Neural progenitor cell (in vitro differentiated cells): Measurements from ENCODE around the gene TMEM154. TPM values are rescaled to one million over a fixed set of nuclear protein-coding genes. Genes with fewer than 3 reads are reported as not detected.

Experiments used
- DNase-seq: peaks from one replicate; pipeline ENCODE4 v3.0.0-alpha.2; 2016; ENCODE audit warnings: low spot score
- H2AFZ ChIP-seq: fragments of 200-600 bp; sonication (generic); replicated peaks from 2 replicates; pipeline ENCODE4 v1.6.1; 2016; ENCODE audit warnings: antibody characterized with exemption
- H3F3A ChIP-seq: fragments of 200-600 bp; sonication (generic); 2 replicates; pipeline ENCODE4 v1.6.1; 2016; ENCODE audit warnings: antibody characterized with exemption, low read depth
- H3K27ac ChIP-seq: fragments of 200-600 bp; sonication (generic); 2 replicates; pipeline ENCODE4 v1.5.1; 2016; ENCODE audit warnings: mild to moderate bottlenecking
- H3K27me3 ChIP-seq: fragments of 200-600 bp; sonication (generic); 2 replicates; pipeline ENCODE4 v1.6.1; 2016; ENCODE audit warnings: mild to moderate bottlenecking, moderate library complexity
- H3K36me3 ChIP-seq: fragments of 200-600 bp; sonication (generic); 2 replicates; pipeline ENCODE4 v1.5.1; 2016
- H3K4me1 ChIP-seq: fragments of 200-600 bp; sonication (generic); 2 replicates; pipeline ENCODE4 v1.6.1; 2016; ENCODE audit warnings: mixed run types
- H3K4me2 ChIP-seq: fragments of 200-600 bp; sonication (generic); 2 replicates; pipeline ENCODE4 v1.6.1; 2016
- H3K4me3 ChIP-seq: fragments of 200-600 bp; sonication (generic); 2 replicates; pipeline ENCODE4 v1.5.1; 2016
- H3K79me2 ChIP-seq: fragments of 200-600 bp; sonication (generic); 2 replicates; pipeline ENCODE4 v1.6.1; 2016; ENCODE audit warnings: low read depth
- H3K9ac ChIP-seq: fragments of 200-600 bp; sonication (generic); 2 replicates; pipeline ENCODE4 v1.6.1; 2016
- H3K9me3 ChIP-seq: fragments of 200-600 bp; sonication (generic); 2 replicates; pipeline ENCODE4 v1.5.1; 2016; ENCODE audit warnings: low read depth
- H4K20me1 ChIP-seq: fragments of 200-600 bp; sonication (generic); 2 replicates; pipeline ENCODE4 v1.6.1; 2016; ENCODE audit warnings: low read depth
- H3K27ac Mint-ChIP-seq: 3 replicates; pipeline ENCODE4 v1.8.0; 2021; ENCODE audit warnings: mixed read lengths
- H3K27me3 Mint-ChIP-seq: 2 replicates; pipeline ENCODE4 v1.8.0; 2022; ENCODE audit warnings: low read depth, mild to moderate bottlenecking, inconsistent platforms, moderate library complexity, mixed read lengths; ENCODE audit not compliant: insufficient read depth
- H3K36me3 Mint-ChIP-seq: 3 replicates; pipeline ENCODE4 v1.8.0; 2021; ENCODE audit warnings: mixed read lengths
- H3K4me1 Mint-ChIP-seq: 3 replicates; pipeline ENCODE4 v1.8.0; 2021; ENCODE audit warnings: mixed read lengths
- H3K4me3 Mint-ChIP-seq: 3 replicates; pipeline ENCODE4 v1.8.0; 2021; ENCODE audit warnings: mild to moderate bottlenecking, moderate library complexity, mixed read lengths
- H3K9me3 Mint-ChIP-seq: 3 replicates; pipeline ENCODE4 v1.8.0; 2020; ENCODE audit warnings: mixed read lengths
- CTCF ChIP-seq: fragments of 200-600 bp; sonication (generic); IDR thresholded peaks from 2 replicates; pipeline ENCODE4 v1.5.1; 2017; ENCODE audit warnings: antibody characterized with exemption, mild to moderate bottlenecking
- EZH2 ChIP-seq: fragments of 200-600 bp; sonication (generic); IDR thresholded peaks from 2 replicates; pipeline ENCODE4 v1.6.1; 2017; ENCODE audit warnings: antibody characterized with exemption, mild to moderate bottlenecking, moderate library complexity
- EZH2phosphoT487 ChIP-seq: fragments of 200-600 bp; sonication (generic); IDR thresholded peaks from 2 replicates; pipeline ENCODE4 v1.6.1; 2017; ENCODE audit warnings: antibody characterized with exemption
- total RNA-seq: library from RNA; depleted of rRNA; stranded (reverse); fragments of >200 nt; gene quantifications from 2 replicates; pipeline ENCODE4 v1.2.3, GENCODE V29; 2015; ENCODE audit warnings: low replicate concordance

TMEM154 gene
- total RNA-seq, 1 donor from 2014 or later, result 3.0 TPM

- Histone ChIP-seq H4K20me1 (no peaks in the 10 kb centered on the region), H3K36me3 (no peaks in the 10 kb centered on the region), H3K9ac (no peak overlapping the region), H3K9me3 (no peaks in the 10 kb centered on the region), H3K27me3 (peaks cover 9% of the 10 kb centered on the region), H3K4me2 (no peak overlapping the region), H3K79me2 (no peaks in the 10 kb centered on the region), H3K4me1 (peaks cover 14% of the 10 kb centered on the region), H2AFZ (no peak overlapping the region), H3F3A (no peaks in the 10 kb centered on the region), H3K27ac (no peak overlapping the region), H3K4me3 (no peak overlapping the region)
- Mint-ChIP-seq H3K4me3 (no peak overlapping the region), H3K36me3 (no peaks in the 10 kb centered on the region), H3K27me3 (peaks cover 9% of the 10 kb centered on the region), H3K4me1 (peaks cover 28% of the 10 kb centered on the region), H3K9me3 (no peaks in the 10 kb centered on the region), H3K27ac (no peak overlapping the region)
- no peak for TF ChIP-seq EZH2
- TF ChIP-seq CTCF, result no peak
- no peak for TF ChIP-seq EZH2phosphoT487
- no peak for DNase-seq
These were observed 89.4 kb downstream of the TMEM154 start for GRCh38 chr4:152590179-152591031.

GRCh38 chr4:152588869-152589268, 90.9 kb downstream of the TMEM154 start:
- Histone ChIP-seq H3F3A (no peaks in the 10 kb centered on the region), H4K20me1 (no peaks in the 10 kb centered on the region), H3K27ac (no peak overlapping the region), H3K9ac (no peak overlapping the region), H3K79me2 (no peaks in the 10 kb centered on the region), H3K9me3 (no peaks in the 10 kb centered on the region), H3K4me3 (no peak overlapping the region), H3K27me3 (peaks cover 9% of the 10 kb centered on the region), H3K36me3 (no peaks in the 10 kb centered on the region), H3K4me1 (peaks cover 14% of the 10 kb centered on the region), H2AFZ (no peak overlapping the region), H3K4me2 (no peak overlapping the region)
- Mint-ChIP-seq H3K27ac (no peak overlapping the region), H3K4me1 (peaks cover 32% of the 10 kb centered on the region), H3K9me3 (no peaks in the 10 kb centered on the region), H3K27me3 (peaks cover 9% of the 10 kb centered on the region), H3K36me3 (no peaks in the 10 kb centered on the region), H3K4me3 (no peak overlapping the region)
- no peak for DNase-seq
- TF ChIP-seq CTCF (no peak), EZH2 (no peak)

- Mint-ChIP-seq H3K36me3 (no peaks in the 10 kb centered on the region), H3K9me3 (no peaks in the 10 kb centered on the region), H3K4me1 (peaks cover 32% of the 10 kb centered on the region), H3K27me3 (peaks cover 9% of the 10 kb centered on the region), H3K4me3 (no peak overlapping the region), H3K27ac (no peak overlapping the region)
- Histone ChIP-seq H4K20me1 (no peaks in the 10 kb centered on the region), H3F3A (no peaks in the 10 kb centered on the region), H3K4me2 (no peak overlapping the region), H3K9me3 (no peaks in the 10 kb centered on the region), H3K36me3 (no peaks in the 10 kb centered on the region), H3K79me2 (no peaks in the 10 kb centered on the region), H3K27ac (no peak overlapping the region), H3K9ac (no peak overlapping the region), H3K4me1 (peaks cover 14% of the 10 kb centered on the region), H2AFZ (no peak overlapping the region), H3K4me3 (no peak overlapping the region), H3K27me3 (peaks cover 7% of the 10 kb centered on the region)
- no peak for DNase-seq
- TF ChIP-seq EZH2 (no peak), EZH2phosphoT487 (no peak), CTCF (no peak)
These were observed 92.7 kb downstream of the TMEM154 start for GRCh38 chr4:152587127-152587526.
